Muscle of arm (tissue), 12 donors: ENCODE measurements around the gene MSANTD3. TPM values are rescaled to one million over a fixed set of nuclear protein-coding genes. Genes with fewer than 3 reads are reported as not detected.
A peak's percentile ranks its signal among the peaks of the same experiment; 100 is the strongest.
"Not testable (repeated sequence)": the region's sequence is repeated elsewhere in the genome, so short reads cannot be mapped to it uniquely, and the experiment has no call there.

Source experiments
- DNase-seq: peaks from one replicate; pipeline ENCODE4 v3.0.0-alpha.2; 2013
- polyA plus RNA-seq, 12 donors: library from polyadenylated mRNA; unstranded; fragments of 120-200 nt; gene quantifications; one replicate each; pipeline ENCODE4 v1.2.1, GENCODE V29; 2013; ENCODE audit not compliant: insufficient read length in 12 of 12

Gene MSANTD3
- polyA plus RNA-seq, 12 donors, result 13.5 to 21.9 (median 16.5) TPM; not detected in 1

DNA sequence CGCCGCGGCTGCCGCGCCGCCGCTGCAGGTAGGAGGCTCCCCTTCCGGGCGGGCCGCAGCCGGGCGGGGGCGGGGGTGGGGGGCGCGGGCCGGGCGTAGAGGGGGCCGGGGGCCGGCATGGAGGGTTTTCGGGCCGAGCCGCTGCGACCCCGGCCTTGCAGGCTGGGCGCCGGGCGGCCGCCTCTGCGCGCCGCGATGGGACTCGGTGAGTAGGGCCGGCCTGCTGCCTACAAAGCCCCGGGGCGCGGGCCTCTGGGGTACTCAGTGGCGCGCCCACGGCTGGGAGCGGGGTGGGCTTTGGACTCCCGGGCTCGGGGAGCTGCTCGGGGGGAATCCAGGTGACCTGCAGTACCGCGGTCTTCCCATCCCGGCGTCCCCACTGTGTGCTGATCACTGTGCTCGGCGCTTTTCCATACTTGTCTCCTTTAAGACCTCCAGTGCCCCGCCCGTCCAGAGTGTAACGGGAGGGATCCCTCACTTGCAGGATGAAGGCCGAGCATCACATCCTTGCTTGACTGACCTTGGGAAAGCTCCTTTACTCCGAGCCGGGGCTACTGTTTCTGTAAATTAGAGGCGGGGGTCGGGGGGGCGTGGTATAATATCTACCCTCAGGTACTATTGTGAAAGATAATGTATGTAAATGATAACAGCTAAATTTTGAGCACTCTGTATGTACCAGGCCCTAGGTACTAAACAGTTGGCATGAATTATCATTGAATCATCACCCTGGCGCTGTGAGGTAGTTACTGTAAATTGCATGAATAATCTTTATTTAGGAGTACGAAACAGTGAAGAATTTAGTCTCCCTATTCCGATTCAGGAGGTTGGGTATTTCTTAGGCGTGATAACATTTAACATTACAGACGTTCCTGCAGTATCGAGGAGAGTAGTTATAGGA is 672 bp downstream of the MSANTD3 start:
- peak; percentile 44 for DNase-seq

- DNase-seq, result no peak
Observed at GRCh38 chr9:100428871-100429654, 2.1 kb downstream of the MSANTD3 start.

GRCh38 chr9:100430286-100430940 is 3.5 kb downstream of the MSANTD3 start:
- DNase-seq, result no peak

DNA sequence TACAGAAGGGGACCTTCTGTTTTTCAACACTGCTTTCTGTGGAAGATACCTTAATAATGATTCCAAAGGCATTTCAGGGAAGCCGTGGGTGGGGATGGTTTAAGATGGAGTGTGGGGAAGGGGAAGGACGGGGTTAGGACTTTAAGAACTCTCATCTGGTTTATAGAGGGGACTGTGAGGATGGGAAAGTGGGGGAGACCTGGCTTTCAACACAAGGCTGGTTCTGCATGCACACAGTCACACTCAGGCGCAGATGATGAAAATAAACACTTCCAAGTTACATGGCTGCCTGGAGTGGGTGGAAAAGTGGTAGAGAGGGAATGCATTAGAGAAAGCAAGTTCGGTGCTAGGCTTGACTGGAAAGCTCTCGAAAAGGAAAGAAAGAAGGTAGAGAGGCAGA is 4.9 kb downstream of the MSANTD3 start:
- no peak for DNase-seq

- DNase-seq, result no peak
Observed at GRCh38 chr9:100432736-100433135, 5.8 kb downstream of the MSANTD3 start.

DNA sequence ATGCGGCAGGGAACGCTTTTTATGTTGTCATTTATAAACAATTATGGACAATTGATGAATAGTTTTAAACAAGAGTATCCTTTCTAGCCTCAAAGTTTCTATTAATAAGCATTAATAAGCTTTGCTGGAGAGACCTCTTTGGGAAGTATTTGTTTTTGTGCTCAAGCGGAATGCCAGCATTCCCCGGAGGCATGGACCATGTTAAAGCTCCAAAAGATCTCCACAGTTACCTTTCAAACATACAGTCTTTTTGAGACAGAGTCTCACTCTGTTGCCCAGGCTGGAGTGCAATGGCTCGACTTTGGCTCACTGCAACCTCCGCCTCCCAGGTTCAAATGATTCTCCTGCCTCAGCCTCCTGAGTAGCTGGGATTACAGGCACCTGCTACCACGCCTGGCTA is 9.6 kb downstream of the MSANTD3 start:
- DNase-seq, result no peak

GRCh38 chr9:100437860-100438805 is 11.2 kb downstream of the MSANTD3 start:
- peak; percentile 59 for DNase-seq

DNA sequence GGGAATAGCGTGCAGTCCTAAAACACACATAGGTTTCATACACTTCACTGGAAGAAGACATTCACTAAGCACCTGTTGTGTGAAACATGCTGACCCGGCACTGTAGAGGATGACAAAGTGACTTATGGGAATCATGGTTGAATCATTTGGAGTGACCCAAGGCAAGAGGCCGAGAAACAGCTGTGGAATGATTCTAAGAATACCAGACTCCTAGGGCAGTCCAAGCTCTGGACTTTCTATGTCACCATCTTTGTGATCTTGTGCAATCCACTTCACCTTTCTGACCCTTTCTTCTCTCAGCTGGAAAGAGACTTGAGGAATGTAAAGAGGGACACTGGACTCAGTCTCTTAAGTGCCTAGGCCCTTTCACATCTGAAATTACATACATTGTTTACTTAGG is 13.1 kb downstream of the MSANTD3 start:
- DNase-seq, result no peak

- not testable (repeated sequence) for DNase-seq
Observed at GRCh38 chr9:100440487-100440886, 13.5 kb downstream of the MSANTD3 start.

DNA sequence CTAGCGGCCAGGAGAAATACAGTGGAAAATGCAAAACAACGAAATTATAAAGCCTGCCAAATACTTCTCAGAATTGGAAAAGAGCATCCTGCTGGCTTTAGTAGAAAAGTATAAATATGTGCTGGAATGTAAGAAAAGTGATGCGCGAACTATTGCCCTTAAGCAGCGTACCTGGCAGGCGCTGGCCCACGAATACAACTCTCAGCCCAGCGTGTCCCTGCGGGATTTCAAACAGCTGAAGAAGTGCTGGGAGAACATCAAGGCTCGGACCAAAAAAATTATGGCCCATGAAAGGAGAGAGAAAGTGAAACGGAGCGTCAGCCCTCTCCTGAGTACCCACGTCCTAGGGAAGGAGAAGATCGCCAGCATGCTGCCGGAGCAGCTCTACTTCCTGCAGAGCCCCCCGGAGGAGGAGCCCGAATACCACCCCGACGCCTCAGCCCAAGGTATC is 15.0 kb downstream of the MSANTD3 start:
- peak; percentile 69 for DNase-seq

- no peak for DNase-seq
Observed at GRCh38 chr9:100443781-100444768, 17.1 kb downstream of the MSANTD3 start.

- DNase-seq, result no peak
Observed at GRCh38 chr9:100445161-100445902, 18.4 kb downstream of the MSANTD3 start.

DNA sequence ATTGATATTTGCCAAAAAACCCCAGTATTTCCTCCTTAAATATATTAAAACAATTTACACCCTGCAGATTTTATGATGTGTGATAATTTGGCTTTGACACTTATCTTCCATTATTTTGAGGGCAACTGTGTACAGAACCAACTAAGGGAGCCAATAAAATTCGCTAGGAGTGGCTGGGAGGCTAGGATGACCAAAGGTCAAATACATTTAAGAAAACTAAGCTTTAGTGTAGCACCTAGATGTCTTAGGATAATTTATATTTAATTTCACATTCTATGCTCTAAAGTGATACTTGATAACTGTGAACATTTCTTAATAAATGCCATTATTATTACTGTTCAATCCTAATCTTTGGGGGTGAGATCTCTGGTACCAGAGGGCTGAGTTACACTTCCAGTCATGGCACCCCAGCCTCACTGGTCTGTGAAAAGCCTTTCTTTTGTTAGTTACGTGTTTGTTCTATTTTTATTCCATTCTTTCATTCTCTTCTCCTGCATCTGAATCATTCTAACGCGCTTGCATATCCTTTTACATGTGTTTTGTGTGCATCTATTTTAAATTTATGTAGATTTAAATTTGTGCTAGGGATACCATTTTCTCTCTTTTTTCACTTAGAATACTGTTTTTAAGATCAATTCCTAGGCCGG is 19.1 kb downstream of the MSANTD3 start:
- DNase-seq, result no peak

DNA sequence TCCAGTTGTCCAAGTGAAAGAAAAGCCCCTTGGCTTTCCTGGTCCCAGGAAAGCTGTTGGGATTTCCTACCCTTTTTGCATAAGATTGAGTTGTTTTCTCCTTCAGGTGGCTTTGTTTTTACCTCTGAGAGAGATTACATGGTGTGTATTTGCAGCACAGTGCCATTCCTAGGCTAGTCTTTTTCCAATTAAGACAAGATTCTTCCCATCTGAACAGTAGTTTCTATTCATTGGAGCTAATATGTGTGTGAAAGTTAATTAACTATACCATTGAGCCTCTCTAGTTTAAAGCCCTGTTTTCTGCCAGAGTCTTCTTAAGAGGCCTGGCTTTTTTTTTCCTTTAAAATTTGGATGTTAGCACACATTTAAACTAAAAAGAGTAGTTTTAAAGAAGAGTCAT is 20.1 kb downstream of the MSANTD3 start:
- DNase-seq, result no peak

GRCh38 chr9:100448266-100448665 is 21.3 kb downstream of the MSANTD3 start:
- DNase-seq, result no peak

DNA sequence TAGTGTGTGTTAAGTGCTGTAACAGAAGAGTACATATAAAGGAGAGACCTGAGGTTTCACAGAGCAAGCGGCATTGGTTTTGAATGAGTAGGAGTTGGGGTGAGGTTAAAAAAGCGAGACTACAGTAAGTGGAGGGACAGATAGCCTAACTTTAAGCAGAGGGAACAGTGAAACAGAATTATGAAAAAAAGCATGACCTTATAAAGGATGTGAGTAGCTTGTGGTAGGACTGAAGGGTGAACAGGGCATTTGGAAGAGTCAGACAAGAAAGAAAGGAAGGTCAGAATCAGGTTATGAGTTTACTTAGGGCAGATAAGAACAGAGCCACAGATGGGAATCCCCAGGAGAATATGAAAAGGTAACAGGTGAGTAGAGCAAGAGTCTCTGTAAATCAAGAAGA is 22.5 kb downstream of the MSANTD3 start:
- no peak for DNase-seq

- no peak for DNase-seq
Observed at GRCh38 chr9:100452894-100453293, 26.0 kb downstream of the MSANTD3 start.

- DNase-seq, result no peak
Observed at GRCh38 chr9:100455470-100455869, 28.5 kb downstream of the MSANTD3 start.

DNA sequence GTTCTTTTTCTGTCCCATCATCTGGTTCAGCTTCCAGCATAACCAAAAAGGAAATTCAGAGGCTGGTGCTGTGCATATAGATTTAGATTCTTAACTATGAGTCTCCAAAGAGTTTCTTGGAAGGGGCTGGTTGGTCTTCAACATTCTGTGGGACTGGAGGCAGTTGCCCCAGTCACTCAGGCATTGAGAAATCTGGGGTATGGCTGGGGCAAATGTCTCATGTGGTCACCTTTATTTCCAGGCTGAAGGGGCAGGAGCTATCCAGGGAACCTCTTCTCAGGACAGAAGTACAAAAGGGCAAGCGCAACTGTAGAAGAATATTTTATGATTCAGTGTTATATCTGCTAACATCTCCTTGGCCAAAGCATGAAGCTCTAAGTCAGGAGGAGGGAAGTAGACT is 30.6 kb downstream of the MSANTD3 start:
- DNase-seq, result no peak
